ENCODE results near the gene PHF1.
"Not testable (repeated sequence)": the region's sequence is repeated elsewhere in the genome, so short reads cannot be mapped to it uniquely, and the experiment has no call there.

Gene PHF1

GRCh38 chr6:33391922-33392594 is 18.8 kb upstream of the PHF1 start:
- DNase-seq = no peak

- DNase-seq = no peak
Measured at GRCh38 chr6:33392595-33392948, 18.2 kb upstream of the PHF1 start.

GRCh38 chr6:33392979-33393378 is 17.8 kb upstream of the PHF1 start:
- no peak for DNase-seq

- no peak for DNase-seq
Measured at GRCh38 chr6:33397541-33397940, 13.3 kb upstream of the PHF1 start.

- DNase-seq = not testable (repeated sequence)
Measured at GRCh38 chr6:33398601-33399000, 12.2 kb upstream of the PHF1 start.

- not testable (repeated sequence) for DNase-seq
Measured at GRCh38 chr6:33399881-33400280, 10.9 kb upstream of the PHF1 start.

- no peak for DNase-seq
Measured at GRCh38 chr6:33404884-33405283, 5.9 kb upstream of the PHF1 start.

GRCh38 chr6:33405386-33405940 is 5.4 kb upstream of the PHF1 start:
- no peak for DNase-seq

- no peak for DNase-seq
Measured at GRCh38 chr6:33406126-33406525, 4.7 kb upstream of the PHF1 start.

- DNase-seq = no peak
Measured at GRCh38 chr6:33407132-33407718, 3.6 kb upstream of the PHF1 start.

GRCh38 chr6:33410050-33410710 is 634 bp upstream of the PHF1 start:
- peak; percentile 98 for DNase-seq

- DNase-seq = no peak
Measured at GRCh38 chr6:33411632-33412005, 805 bp downstream of the PHF1 start.

- DNase-seq = no peak
Measured at GRCh38 chr6:33412140-33413009, 1.6 kb downstream of the PHF1 start.

- DNase-seq = no peak
Measured at GRCh38 chr6:33413241-33414120, 2.7 kb downstream of the PHF1 start.

- no peak for DNase-seq
Measured at GRCh38 chr6:33414592-33415271, 3.9 kb downstream of the PHF1 start.

- no peak for DNase-seq
Measured at GRCh38 chr6:33415831-33416230, 5.0 kb downstream of the PHF1 start.

GRCh38 chr6:33416386-33417127 is 5.7 kb downstream of the PHF1 start:
- DNase-seq = no peak

- no peak for DNase-seq
Measured at GRCh38 chr6:33417128-33417902, 6.5 kb downstream of the PHF1 start.

GRCh38 chr6:33417903-33418689 is 7.3 kb downstream of the PHF1 start, which contains the start of gene CUTA:
CUTA (minus strand) TSS chr6:33418107; CDS start chr6:33418000, 107 bp downstream.
- DNase-seq = peak; percentile 99

Measured in NCI-H1105 (cell line).